ELF-1 (cell line): ENCODE results near the gene PIK3R1.

Experiments used
- DNase-seq: peaks from one replicate; pipeline ENCODE4 v3.0.0-alpha.2; 2016; ENCODE audit warnings: low read depth, low spot score

The PIK3R1 gene

DNA sequence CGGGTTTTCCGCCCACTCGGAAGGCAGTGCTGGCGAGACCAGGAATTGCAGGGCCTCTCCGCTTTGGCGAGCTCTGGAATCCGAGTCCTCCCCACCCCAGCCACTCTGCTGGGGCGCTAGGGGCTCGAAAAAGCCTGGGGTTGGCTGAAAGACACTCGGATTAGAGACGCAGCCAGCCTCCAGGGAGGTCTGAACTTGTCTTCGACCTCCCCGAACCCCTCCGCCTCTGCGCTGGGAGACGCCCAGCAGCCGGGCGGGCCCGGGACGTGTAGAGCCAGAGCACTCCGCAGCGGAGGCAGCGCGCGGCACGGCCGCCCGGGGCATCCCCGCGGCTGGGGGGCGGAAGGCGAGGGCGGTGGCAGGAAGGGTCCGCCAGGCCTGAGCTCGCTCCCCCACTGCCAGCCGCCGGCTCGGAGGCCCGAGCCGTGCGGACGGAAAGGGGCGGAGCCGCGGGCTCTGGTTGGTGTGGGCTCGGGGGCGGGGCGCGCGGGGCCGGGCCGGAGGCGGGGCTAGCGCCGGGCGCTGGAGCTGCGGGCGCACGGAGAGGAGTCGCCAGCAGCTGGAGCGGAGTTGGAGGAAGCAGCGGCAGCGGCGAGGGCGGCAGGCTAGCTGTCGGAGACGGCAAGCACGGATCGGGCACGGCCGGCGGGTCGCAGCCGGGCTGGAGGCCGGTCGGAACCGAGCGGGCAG, at the start of gene PIK3R1:
TSS of gene PIK3R1 (plus strand) at position 549 of the 690 bp plus-strand sequence. CDS start 10,920 bp downstream, outside the sequence.
- DNase-seq, result peak; percentile 94

GRCh38 chr5:68167195-68167651, 48.3 kb upstream of the PIK3R1 start:
- no peak for DNase-seq

GRCh38 chr5:68169903-68170302, 45.7 kb upstream of the PIK3R1 start:
- DNase-seq, result no peak

DNA sequence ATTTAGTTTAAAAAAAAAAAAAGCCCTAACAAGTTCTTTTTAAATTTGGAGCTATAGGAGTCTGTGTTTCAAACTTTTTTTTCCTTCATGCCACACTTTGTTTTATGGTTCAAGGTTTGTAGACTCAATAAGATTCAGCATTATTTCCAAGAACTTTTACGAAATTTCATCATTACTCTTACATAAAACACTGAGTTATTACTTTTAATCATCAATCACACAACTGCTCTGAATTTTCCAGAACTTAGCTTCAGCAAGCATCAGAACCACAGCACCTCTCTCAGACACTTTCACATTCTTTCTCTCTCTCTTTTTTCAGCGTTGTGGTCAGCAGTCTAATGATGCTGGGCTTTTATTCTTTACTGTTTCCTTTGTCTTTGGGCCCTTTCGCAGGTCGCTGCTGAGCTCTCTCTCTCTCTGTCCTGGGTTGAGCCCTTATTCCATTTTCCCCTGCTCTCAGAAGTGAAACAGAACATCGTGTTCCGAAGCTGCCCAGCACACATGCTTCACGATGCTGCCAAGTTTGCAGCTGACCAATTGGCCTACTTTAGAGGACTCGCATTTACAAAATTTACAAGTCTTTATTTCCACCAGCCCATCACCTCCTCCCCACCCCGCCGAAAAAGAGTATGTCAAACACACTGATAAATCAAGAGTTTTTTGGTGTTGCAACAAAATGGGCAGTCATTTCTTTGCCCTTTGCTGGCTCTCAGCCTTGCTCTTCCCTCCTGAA, 44.6 kb upstream of the PIK3R1 start:
- DNase-seq, result no peak

DNA sequence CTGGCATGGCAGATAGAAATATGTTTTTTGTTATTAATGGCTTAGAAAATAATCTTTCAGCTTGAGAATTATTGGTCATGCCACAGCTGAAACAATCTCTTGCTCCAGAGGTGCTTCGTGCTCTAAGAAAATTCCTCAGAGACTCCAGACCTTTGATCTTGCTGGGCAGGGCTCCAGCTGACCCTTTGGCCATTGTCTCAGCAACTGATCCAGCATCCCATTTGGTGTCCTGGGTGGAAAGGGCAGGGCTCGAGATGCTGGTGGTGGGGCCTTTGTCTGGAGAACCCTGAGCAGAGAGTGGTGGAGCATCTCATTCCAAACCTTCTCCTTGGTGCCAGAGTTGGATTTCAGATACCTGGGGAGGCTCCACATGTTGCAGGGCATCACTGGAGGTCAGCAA, 43.2 kb upstream of the PIK3R1 start:
- DNase-seq, result no peak

- no peak for DNase-seq
These were observed 42.5 kb upstream of the PIK3R1 start for GRCh38 chr5:68173007-68173406.

DNA sequence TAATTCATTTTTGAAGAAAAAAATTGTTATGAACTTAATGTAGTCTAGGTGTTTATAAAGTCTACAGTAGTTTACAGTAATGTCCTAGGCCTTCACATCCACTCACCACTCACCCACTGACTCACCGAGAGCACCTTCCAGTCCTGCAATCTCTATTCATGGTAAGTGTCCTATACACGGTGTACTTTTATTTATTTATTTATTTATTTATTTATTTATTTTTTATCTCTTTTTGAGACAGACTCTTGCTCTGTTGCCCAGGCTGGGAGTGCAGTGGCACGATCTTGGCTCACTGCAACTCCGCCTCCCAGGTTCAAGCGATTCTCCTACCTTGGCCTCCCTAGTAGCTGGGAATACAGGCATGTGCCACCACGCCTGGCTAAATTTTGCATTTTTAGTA, 39.3 kb upstream of the PIK3R1 start:
- DNase-seq, result no peak

DNA sequence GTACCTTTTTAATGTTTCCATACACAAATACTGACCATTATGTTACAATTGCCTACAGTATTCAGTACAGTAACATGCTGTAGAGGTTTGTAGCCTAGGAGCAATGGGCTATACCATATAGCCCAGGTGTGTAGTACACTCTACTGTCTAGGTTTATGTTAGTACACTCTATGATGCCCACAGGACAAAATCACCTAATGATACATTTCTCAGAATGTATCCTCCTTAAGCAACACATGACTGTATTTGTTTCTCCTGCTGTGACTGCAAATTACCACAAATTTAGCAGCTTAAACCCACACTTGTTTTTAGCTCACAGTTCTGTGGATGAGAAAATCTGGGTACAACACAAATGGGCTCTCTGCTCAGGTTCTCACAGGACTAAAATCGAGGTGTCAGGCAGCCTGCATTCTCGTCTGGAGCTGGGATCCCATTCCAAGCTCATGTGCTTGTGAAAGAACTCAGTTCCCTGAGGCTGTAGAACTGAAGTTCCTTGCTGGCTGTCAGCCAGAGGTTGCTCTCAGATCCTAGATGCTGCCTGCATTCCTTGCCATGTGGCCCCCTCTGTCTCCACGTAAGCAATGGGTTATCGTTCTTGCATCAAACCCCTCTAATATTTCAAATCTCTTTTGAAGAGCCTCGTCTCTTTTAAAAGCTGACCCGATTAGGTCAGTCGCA, 38.6 kb upstream of the PIK3R1 start:
- DNase-seq, result no peak

DNA sequence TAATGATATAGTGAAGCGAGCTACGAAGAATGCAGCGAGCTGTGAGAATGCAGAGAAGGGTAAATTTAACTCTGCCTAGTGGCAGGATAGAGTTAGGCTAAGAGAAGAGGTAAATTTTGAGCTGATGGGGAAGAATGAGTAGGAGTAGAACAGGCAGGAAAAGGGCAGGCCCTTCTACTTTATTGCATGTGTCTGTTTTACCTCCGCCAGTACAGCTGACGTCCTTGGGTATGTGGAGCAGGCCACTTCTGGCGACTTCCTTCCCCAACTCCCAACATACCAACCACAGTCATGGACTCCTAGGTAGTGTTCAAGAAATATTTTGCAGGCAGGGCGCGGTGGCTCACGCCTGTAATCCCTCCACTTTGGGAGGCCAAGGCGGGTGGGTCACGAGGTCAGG, 37.9 kb upstream of the PIK3R1 start:
- DNase-seq, result peak; percentile 40

- DNase-seq, result no peak
These were observed 37.0 kb upstream of the PIK3R1 start for GRCh38 chr5:68178579-68178978.

DNA sequence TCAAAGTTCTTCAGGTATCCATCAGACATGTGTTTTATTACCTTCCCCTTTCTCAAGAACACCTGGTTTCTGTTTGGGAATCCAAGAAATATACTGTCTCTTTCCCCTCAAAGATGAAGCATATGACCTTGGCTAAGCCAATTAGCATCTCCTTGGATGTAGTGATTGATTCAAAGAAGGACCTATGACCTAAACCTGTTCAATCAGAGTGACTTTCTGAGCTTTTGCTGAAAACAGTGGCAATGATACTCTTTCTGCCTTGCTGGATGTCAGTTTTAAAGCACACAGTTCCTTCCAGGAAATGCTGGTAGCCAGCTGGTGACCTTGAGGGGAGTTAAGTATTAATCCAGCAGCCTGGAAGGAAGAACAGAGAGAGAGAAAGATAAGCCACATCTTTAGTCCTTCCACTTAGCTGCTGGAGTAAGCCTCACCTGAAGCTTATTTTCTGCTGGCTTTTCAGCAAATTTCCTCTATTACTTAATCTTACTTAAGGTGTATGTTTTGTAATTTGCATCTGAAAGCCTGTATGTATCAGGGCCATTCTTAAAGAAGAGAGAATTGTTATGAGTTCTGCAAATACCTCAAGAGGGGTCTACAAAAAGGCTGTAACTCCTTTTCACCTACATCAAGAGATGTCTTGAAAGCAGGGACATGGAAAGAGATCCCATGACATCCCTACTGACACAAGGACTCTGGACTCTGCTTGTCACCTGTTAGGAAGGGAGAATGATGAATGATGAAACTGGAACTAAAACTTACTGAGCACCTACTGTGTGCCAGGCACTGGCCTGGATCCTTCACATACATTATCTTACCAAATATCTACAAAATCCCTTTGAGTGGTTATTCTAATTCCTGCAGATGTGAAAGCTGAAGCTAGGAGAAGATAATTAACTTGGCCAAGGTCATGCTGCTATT, 35.2 kb upstream of the PIK3R1 start:
- no peak for DNase-seq

DNA sequence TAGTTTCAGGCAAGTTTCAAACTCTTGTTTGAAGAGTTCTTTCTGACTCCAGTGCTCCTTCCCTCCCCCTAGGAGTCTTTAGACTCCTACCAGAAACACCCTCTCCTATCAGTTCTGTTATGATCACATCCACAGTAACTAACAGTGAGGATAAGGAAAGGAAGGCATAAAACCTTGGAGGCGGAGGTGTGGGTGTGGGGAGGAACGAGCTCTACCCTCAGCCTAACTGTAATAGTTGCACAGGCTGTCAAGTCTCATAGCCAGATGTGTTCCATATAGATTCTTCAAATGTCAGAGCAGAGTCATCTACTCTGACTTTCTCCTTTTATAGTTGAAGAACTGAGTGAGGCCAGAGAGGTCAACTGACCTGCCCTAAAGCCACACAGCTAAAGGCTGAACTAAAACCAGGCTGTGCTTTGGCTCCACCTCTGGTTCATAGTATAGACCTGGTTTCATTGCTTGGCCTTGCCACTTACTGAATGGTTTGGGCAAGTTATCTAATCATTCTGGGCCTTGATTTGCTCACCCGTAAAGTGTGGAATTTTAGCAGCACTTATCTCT, 34.4 kb upstream of the PIK3R1 start:
- no peak for DNase-seq

- DNase-seq, result no peak
These were observed 33.5 kb upstream of the PIK3R1 start for GRCh38 chr5:68182094-68182493.

DNA sequence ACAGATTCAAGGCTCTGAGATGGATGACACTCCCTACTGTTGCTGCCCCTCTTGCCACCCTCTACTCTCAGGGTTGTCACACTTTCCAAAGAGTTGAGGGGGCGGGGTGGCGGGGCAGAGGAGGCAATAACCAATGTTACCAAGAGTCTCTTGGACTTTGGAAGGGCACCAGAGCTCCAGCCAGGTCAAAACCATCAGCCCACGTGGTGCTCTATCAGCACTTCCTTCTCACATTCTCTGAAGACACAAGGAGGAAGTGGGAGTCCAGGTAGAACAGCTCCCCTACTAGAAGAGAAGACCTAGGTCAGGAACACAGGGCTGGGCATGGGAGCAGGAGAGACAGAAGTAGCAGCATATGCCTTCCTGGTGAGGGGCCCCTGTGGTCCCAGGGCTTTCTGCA, 33.0 kb upstream of the PIK3R1 start:
- DNase-seq, result no peak

DNA sequence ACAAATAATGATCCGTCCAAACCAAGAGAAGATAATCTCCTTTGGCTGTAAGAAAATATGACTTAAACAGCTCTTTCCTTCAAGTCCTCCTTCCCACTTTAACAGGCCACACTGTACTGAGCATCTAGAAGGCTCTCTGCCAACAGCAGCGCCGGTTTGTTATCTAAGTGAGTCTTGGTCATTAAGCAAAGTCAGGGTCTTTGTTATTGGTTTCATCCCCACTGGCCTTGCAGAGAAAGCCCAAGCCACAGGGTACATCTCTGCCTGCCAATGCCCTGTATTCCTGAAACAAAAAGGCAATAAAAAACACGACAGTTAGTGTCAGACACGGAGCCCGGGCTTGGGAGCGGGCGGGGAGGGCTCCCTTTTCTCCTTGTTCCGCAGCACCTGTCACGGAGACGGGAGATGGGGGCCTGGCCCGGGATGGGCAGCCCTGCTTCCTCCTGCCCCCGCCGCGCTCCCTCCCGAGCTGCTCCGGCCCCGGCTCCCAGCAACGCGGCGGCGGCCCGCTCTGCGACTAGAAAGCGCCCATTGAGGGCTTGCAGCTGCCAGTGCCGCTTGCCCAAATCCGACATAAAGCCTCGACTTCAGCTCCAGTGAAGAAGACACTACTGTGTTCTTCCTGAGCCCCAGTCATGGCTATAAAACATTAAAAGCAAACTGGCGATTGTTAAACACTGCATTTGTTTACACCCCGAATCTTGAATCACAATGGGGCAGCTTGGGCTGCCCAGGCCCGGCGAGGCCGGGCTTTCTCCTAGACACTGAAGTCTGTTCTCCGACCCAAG, 28.1 kb upstream of the PIK3R1 start:
- DNase-seq, result peak; percentile 78

DNA sequence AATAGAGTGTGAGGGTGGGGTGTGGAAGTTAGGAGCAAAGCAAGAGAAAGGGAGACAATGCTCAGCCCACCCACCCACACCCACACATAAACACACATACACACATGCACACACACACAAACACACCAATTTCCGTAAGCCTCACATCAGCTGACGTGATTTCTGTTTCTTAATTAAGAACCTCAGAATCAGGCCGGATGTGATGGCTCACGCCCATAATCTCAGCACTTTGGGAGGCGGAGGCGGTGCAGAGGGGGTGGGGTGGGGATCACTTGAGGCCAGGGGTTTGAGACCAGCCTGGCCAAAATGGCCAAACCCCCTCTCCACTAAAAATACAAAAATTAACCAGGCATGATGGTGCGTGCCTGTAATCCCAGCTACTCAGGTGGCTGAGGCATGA, 26.4 kb upstream of the PIK3R1 start:
- no peak for DNase-seq

GRCh38 chr5:68189613-68190012, 25.9 kb upstream of the PIK3R1 start:
- no peak for DNase-seq

DNA sequence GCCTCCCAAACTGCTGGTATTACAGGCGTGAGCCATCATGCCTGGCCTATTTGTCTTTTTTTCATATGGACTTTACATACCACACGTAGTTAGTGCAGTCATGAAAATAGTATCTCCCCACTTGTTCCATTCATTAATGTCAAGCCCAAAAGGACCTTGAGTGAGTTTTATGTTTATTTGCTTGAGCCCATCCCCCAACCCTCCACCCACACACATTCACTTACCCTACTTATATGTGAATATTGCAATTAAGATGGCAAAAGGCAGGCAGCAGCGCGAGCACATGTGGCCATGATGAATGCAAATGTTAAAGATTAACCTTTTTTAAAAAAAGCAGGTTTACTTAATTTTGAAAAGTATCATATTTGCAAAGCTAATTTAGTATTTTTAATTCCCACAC, 24.9 kb upstream of the PIK3R1 start:
- DNase-seq, result no peak

GRCh38 chr5:68191083-68191791, 24.3 kb upstream of the PIK3R1 start:
- peak; percentile 23 for DNase-seq

- no peak for DNase-seq
These were observed 22.9 kb upstream of the PIK3R1 start for GRCh38 chr5:68192679-68193060.
